ENCODE data around the gene CCDC97.

DNA sequence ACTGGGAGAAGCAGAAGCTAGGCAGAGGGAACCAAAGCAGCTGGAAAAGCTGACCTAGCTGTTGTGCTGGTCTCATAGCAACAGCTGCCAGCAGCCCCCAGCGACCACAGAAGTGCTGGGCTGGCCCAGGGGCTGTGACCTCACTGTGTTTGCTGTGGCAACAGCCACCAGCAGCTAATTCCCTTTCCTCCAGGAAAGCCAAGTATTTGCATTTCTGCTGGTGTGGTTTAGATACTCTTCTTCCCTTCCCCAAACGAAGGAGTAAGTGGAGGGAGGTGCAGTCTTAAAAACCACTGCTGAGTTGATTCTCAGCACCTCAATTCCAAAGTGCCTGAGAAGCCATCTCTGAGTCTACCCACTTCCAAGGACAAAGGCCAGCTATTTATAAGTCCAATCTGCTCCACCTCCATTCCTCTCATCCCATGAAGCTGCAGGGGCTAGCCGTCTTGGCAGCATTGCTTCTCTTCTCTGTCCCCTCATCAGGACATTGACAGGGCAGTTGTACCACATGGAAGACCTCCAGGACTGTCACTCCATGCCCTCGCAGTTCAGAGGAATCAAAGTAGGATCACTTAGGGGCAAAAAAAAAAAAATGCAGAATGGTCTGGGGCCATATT is 11.5 kb upstream of the CCDC97 start:
- TF ChIP-seq EP300 (IDR thresholded peaks at IDR 0.05) (no peak), POLR2AphosphoS5 (IDR thresholded peaks at IDR 0.05) (no peak), POLR2A (IDR thresholded peaks at IDR 0.05) (no peak)
- TF ChIP-seq, protein P1, sequence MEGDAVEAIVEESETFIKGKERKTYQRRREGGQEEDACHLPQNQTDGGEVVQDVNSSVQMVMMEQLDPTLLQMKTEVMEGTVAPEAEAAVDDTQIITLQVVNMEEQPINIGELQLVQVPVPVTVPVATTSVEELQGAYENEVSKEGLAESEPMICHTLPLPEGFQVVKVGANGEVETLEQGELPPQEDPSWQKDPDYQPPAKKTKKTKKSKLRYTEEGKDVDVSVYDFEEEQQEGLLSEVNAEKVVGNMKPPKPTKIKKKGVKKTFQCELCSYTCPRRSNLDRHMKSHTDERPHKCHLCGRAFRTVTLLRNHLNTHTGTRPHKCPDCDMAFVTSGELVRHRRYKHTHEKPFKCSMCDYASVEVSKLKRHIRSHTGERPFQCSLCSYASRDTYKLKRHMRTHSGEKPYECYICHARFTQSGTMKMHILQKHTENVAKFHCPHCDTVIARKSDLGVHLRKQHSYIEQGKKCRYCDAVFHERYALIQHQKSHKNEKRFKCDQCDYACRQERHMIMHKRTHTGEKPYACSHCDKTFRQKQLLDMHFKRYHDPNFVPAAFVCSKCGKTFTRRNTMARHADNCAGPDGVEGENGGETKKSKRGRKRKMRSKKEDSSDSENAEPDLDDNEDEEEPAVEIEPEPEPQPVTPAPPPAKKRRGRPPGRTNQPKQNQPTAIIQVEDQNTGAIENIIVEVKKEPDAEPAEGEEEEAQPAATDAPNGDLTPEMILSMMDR (IDR thresholded peaks at IDR 0.05) = no peak

All from suprapubic skin (tissue), 4 donors.